NCI-H1436 (cell line): ENCODE data around the gene FBLIM1.

Experiments used
- DNase-seq: peaks from one replicate; lab custom pipeline; 2025; lab: John Stamatoyannopoulos, UW

Gene FBLIM1, protein sequence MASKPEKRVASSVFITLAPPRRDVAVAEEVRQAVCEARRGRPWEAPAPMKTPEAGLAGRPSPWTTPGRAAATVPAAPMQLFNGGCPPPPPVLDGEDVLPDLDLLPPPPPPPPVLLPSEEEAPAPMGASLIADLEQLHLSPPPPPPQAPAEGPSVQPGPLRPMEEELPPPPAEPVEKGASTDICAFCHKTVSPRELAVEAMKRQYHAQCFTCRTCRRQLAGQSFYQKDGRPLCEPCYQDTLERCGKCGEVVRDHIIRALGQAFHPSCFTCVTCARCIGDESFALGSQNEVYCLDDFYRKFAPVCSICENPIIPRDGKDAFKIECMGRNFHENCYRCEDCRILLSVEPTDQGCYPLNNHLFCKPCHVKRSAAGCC

DNA sequence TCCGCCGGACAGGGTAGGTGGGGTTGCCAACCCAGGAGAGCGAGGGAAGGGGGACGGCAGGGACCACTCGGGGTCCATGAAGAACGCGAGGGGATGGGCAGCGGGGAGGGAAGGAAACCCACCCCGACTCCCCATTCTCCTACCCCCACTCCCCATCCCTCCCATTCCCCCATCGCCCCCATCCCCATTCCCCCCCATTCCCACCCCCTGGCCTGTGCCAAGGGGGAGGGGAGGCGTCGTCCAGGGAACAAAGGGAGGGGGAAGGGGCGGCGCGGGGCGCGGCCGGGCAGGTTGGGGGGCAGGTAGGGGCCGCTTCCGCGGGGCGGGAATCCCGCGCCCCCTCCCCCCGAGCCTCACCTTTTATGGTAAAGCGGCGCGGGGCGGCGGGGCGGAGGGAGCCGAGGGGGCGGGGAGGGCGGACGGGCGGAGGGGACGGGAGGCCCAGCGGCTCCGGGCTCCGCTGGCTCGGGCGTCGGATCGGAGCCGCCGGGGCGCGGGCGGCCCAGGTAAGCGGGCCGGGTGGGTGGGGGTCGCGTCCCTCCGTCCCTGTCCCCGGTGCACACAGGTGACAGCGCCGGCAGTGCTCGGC lies at the start of gene FBLIM1:
FBLIM1 (plus strand) TSS at position 453 of the 589 bp plus-strand sequence. CDS start 6,189 bp downstream, outside the sequence.
- DNase-seq: no peak

DNA sequence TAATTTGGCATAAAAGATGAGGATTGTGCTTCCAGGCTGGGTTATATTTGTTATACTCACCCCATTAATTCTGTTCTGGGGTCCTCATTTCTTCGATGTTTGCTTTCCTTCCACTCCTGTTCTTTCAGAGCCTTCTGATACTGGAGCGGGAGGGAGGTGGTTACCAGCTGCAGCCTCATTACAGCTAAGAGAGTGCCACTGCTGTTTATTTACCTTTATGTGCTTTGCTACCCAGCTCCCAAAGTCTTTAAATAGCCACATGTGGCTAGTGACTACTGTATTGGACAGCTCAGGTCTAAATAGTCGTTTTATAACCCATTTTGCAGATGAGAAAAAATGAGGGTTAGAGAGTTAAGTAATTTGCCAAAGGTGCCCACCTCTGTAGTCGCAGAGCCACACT lies 49.4 kb upstream of the FBLIM1 start:
- DNase-seq: no peak

DNA sequence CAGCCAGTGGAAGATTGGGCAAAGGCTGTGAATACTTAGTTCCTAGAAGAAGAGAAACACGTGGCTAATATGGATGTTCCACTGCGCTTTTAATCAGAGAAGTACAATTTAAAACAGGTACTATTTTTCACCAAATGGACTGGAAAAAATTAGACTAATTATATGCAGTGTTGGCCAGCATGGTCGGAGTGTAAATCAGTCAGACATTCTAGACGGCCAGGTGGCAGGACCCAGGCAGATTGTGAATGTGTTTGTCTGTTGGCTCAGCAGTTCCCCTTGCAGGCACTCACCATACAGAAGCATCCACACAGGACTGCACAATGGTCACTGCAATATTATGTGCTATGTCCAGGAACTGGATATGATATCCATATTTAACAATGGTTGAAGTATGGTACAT lies 46.4 kb upstream of the FBLIM1 start:
- no peak for DNase-seq

DNA sequence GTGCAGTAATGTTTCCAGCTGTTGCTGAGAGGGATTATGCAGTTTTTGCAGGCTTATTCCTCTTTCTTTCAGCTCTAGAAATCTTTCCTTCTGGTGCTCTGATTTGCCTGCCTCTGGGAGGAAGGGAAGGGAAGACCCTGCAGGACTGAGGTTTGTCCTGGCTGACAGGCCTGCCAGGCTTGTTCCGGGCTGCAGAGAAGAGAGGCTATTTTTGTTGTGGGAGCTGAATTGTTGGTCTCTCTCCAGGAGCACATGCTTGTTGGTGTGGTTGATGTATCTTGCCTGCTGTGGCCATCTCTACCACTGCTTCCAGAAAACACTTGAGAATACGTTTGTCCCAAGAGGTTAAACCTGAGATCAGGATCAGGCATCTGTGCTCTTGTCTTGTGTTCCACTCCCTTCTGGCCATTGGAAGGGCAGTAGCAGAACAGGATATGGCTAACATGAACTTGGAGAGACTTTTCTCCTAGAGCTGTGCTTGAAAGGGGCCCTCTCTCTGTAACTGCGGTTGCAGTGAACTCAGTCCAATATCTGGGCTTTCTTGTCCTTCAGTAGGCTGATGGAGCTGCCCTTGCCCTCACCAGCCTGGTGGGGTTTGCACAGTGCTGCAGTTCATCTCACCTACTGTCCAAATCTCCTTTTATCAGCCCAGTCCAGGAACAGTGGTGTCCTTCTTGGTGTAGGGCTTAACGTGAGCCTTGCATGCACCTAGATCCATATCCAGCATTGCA lies 44.0 kb upstream of the FBLIM1 start:
- no peak for DNase-seq

DNA sequence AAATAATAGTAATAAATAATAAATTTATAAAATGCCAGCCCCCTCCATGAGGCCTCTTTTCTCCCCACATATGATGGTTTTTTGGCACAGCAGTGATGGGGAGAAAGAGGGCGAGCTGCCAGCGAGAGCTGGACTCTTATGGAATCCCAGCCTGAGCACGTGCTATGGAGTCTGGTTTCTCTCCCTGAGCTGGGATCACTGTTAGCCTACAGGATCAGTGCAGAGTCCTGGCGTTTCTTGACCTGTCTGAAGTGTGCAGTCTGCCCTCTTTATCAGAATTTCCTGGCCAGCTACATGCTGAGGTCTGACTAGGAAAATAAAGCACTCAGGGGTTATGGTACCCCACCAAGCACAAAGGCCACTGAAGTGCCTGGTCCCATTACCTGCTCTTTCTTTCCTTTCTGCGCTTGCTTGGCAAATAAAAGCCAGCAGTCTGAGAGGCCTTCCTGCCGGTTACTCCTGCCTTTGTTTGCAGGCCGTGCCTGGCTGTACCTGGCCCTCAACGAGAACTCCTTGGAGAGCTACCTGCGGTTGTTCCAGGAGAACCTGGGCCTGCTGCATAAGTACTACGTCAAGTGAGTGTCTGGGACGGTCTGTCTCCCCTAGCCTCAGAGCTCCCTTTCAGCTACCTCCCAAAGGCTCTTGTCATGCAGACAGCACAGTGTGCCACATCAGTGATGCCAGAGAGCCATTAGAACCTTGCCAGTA lies 41.0 kb upstream of the FBLIM1 start:
- DNase-seq: no peak

DNA sequence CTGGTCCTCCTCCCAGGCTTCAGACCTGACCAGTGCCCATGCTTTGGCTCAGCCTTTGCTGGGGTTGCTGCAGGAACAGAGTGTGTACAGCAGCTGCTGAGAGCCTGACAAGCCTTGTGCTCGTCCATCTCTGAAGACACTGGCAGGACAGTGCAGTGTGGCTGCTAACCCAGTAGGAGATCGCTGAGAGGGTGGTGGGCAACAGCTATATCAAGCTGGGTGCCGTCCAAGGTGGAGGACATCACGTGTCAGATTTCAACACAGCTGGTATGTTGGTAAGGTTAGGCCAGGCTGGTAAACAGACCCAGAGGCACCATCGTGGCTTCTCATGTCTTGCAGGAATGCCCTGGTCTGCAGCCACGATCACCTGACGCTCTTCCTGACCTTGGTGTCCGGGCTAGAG lies 40.4 kb upstream of the FBLIM1 start:
- no peak for DNase-seq

DNA sequence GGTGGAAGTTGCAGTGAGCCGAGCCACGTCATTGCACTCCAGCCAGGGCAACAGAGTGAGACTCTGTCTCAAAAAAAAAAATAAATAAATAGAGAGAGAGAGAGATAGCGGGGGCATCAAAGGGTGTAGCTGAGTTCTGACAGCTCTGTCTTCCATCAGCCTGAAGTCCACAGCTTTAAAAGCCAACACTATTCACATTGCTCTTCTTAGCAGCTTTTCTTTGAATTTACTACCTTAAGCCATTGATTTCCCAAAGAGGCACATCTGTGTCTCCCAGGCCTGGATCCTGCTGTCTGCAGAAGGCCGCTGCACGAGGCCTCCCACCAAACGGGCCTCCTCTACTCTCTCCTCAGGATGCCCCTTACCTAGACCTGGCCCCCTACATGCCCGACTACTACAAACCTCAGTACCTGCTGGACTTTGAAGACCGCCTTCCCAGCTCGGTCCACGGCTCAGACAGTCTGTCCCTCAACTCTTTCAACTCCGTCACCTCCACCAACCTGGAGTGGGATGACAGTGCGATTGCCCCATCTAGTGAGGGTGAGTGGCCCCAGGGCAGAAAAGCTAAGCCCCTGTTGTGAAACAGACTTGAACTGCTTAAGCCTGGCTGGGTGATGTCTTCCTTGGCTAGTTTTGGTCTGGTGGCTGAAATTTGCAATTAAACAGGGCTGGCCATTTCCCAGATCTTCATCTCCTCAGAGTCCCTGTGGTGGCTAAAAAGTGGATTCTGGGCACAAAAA lies 39.0 kb upstream of the FBLIM1 start:
- DNase-seq: no peak

DNA sequence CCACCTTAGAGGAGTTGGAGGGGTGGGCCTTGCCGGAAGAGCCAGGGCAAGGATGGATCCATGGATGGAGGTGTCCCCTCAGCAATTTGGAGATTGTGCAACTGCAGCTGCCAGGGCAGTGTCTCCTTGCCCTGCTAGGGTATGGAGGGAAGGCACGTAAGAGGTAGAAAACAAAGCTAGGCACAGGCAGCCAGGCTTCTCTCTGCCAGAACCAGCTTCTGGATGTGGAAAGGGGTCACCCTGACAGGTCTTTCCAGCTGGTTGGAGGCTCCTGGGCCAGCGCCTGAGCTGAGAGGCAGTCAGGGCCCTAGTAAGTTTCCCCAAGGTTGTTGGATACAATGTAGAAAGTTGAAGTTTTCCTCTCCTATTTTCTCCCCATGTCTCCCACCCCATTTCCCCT lies 37.7 kb upstream of the FBLIM1 start:
- no peak for DNase-seq

DNA sequence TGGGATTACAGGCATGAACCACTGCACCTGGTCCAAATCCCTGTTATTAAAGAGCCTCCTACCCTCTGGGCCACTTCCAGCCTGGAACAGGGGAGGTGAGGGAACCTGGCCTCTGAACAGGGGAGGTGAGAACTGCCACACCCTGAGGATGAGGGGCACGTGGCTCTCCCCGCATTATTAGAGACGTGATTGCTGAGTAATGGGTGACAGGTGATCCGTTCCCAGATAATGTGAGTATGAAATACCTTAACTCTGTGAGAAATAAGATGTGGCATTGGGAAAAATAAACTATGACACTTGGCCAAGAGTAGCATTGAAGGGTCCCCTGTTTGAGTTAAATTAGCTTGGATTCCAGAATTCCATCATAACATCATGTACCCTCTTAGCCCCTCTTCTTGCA lies 36.2 kb upstream of the FBLIM1 start:
- no peak for DNase-seq

DNA sequence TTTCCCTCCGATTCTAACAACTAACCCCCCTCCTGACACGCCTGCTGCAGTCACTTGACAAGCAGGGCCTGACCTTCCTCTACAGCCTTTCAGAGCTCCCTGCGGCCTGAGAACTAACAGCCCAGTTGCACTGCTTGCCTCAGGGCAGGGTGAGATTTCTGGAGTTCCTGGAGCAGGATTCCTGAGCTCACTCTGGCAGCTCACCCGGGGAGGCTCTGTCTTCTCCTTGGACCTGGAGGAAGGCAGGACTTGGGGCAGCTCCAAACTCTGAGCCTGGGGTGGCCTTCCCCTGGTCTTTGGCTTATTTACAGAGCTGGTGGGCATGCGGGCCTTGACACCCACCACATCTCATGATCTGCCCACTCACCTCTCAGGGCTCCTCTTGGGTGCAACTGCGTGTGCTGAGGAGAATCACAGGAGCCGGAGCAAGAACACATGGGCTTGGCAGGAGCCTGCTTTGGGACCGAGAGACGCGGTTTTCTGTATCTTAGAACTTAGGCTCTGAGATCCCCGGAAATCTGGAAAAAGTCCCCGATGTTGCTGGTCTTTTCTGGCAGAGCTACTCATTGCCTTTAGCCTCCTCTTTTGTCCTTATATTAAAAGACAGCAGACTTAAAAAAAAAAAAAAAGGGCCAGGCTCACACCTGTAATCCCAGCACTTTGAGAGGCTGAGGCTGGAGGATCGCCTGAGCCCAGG lies 35.6 kb upstream of the FBLIM1 start:
- DNase-seq: no peak

DNA sequence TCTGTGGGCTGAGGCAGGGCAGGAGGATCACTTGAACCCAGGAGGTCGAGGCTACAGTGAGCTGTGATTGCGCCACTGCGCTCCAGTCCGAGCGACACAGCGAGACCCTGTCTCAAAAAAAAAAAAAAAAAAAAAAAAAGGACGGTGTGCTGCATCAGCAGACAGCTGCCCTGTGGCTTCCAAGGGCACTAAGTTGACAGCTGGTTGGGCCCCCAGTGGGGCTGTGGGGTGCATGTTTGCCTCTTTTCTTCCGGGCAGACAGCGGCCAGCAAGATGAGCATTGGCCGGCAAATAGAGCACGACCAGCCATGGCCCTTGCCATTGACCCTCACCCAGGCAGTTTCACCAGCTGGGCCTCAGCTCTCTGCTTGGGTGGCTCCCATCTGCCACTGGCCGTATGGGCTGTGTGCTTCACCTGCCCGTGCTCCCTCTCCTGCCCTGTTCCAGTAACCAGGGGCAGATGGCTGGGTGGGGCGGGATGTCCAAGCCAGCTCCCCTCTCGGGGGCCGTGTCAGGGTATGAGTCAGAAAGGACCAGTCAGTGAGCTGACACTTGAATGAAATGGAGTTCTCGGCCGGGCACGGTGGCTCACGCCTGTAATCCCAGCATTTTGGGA lies 34.9 kb upstream of the FBLIM1 start:
- no peak for DNase-seq

DNA sequence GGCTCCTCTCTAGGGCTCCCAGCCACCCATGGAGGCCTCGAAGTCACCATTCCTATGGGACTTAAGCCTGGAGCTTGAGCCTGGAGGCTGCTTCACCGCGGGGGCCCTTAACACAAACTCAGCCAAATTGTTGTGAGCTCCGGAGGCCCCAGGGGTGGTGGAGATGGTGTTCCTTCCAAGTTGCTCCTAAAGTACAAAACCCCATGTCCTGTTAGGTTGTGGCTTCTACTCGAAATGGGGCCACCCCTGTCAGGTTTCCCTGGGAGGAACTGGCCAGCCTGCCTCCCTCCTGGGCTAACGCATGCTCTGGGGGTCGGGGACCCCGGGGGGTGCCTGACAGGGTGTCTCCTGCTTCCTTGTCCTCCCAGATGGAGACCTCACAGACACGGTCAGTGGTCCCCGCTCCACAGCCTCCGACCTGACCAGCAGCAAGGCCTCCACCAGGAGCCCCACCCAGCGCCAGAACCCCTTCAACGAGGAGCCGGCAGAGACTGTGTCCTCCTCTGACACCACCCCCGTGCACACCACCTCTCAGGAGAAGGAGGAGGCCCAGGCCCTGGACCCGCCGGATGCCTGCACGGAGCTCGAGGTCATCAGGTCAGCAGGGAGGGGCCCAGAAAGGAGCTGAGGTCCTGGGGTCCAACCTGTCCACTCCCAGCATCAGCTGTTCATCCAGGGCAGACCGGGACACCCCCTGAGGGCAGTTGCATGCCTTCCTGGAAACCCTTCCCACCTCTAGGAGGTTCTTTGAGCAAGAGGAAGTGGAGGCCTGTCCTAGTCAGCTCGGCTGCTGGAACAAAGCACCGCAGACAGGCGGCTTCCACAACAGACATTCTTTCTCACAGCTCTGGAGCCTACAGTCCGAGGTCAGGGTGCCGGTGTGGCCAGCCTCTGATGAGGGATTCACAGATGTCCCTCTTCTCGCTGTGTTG lies 33.4 kb upstream of the FBLIM1 start:
- DNase-seq: no peak

DNA sequence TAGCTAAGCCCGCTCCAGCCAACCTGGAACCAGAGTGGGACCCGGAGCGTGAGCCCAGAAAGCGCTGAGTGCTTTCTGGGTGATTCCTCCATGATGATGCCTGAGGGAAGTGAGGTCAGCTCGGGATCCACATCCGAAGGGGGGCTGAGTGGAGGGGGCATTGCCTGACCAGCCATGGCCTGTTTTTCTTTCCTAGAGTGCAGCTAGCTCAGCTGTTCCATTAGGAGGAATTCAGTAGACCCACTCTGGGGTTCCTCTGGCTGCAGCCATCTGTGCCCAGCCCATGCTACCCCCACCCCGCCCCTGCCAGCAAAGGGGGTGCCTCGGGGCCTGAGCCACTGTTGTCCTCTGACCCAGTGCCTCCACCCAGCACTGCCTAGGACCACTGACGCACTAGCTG lies 32.1 kb upstream of the FBLIM1 start:
- no peak for DNase-seq

DNA sequence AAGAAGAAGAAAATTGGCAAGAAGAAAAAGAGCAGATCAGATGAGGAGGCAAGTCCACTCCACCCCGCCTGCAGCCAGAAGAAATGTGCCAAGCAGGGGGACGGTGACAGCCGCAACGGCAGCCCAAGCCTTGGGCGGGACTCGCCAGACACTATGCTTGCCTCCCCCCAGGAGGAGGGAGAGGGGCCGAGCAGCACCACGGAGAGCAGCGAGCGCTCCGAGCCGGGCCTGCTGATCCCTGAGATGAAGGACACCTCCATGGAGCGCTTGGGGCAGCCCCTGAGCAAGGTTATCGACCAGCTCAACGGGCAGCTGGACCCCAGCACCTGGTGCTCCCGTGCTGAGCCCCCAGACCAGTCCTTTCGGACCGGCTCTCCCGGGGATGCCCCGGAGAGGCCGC lies 31.6 kb upstream of the FBLIM1 start:
- DNase-seq: no peak

DNA sequence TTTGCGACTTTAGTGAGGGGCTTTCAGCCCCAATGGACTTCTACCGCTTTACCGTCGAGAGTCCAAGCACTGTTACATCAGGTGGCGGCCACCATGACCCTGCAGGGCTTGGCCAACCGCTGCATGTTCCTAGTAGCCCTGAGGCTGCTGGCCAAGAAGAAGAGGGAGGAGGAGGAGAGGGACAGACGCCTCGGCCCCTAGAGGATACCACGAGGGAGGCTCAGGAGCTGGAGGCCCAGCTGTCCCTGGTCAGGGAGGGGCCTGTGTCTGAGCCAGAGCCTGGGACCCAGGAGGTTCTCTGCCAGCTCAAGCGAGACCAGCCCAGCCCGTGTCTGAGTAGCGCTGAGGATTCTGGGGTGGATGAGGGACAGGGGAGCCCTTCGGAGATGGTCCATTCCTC lies 31.2 kb upstream of the FBLIM1 start:
- no peak for DNase-seq

DNA sequence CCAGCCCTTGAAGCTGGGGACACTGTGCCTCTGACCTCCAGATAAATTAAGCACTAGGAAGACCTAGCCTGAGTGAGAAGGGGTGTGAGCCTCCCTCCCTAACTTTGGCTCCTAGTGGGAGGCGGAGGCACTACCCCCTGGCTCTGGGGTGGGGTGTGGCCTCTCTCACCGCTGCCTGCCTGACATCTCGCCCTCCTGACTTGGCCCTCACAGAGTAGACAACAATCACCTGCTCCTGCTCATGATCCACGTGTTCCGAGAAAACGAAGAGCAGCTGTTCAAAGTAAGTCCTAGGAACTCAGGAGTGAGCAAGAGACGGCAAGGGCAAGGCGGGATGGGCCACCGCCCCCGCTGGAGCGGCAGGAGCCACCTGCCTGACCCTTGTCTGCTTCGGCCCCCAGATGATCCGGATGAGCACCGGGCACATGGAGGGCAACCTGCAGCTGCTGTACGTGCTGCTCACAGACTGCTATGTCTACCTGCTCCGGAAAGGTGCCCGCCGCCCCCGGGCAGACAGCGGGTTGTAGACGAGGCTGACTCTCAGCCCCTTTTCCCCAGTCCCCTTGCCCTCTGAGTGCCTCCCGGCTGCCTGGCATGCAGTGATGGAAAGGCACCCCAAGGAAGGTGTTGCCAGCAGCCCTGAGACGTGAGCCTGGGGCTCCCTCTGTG lies 30.6 kb upstream of the FBLIM1 start:
- DNase-seq: no peak

DNA sequence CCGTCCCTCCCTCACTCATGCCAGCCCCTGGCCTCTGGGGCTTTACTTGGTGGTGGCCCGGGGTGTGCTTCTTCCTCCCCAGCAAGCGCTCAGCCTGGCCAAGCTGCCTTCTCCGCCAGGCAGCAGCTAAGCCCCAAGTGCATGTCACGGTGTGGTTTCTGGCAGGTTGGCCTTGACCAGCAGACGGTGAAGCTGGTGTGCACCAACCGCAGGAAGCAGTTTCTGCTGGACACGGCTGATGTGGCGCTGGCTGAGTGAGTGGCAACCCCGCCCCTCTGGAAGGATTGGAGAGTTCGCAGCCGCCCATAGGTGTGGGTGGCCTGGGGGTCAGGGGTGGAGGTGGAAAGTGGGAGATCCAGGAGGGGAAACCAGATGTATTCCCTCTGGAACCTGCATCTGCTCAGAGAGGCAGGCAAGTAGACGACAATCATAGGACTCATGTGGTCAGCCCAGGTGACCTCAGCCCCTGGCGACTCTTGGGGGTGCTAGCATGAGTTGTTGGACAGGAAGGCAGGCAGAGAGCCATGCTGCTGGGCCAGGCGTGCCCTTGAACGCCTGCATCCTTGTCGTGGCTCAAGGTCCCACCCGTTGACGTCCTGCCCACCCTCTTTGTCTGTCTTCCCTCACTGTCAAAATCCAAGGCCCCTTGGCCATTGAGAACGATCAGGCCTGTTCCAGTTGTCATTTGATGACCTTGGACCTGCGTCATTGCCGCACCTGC lies 29.5 kb upstream of the FBLIM1 start:
- DNase-seq: no peak

DNA sequence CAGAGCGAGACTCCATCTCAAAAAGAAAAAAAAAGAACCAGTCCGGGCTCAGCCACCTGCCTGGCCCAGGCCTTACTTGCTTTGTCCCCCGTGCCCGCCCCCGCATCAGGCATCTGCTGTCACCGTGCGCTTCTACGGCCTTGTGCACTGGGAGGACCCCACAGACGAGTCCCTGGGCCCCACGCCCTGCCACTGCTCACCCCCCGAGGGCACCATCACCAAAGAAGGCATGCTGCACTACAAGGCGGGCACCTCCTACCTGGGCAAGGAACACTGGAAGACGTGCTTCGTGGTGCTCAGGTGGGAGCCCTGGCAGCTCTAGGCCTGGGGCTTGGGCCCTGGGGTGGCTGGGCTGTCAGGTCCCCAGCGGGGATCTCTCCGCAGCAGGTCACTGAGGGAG lies 28.2 kb upstream of the FBLIM1 start:
- no peak for DNase-seq
